Pancreas (tissue), 10 donors: Measurements from ENCODE around the gene TNIK. TPM values are rescaled to one million over a fixed set of nuclear protein-coding genes. Genes with fewer than 3 reads are reported as not detected.

Experiments used
- ATAC-seq, 4 donors: fragments of 200-7000 bp; cut with Tn5 transposase; one replicate each; pipeline versions ENCODE4 v1.8.0 to v1.9.1; 2020; ENCODE audit warnings: mild to moderate bottlenecking in 4 of 4, moderate library complexity in 4 of 4
- DNase-seq, 6 donors: peaks; one replicate each; pipeline ENCODE4 v3.0.0-alpha.2; 2020
- FAIRE-seq: peaks from 2 replicates; lab custom pipeline; 2012; peaks lifted over from hg19 to GRCh38; lab: Jason Lieb, UNC
- H3K27ac ChIP-seq, 4 donors: fragments of 200-600 bp; sonication (generic); 1 replicate in 3 of 4; 2 replicates in 1 of 4; pipeline versions ENCODE4 v1.5.0 to v1.8.0; 2020
- H3K27me3 ChIP-seq, 4 donors: fragments of 200-600 bp; one replicate each; pipeline ENCODE4 v1.8.0; 2021
- H3K36me3 ChIP-seq, 3 donors: fragments of 200-600 bp; sonication (generic) in 1 of 3; one replicate each; pipeline versions ENCODE4 v1.5.0 to v1.8.0; 2020 to 2021
- H3K4me1 ChIP-seq, 3 donors: fragments of 200-600 bp; one replicate each; pipeline ENCODE4 v1.8.0; 2021
- H3K4me3 ChIP-seq, 4 donors: fragments of 200-600 bp; sonication (generic) in 2 of 4; one replicate each; pipeline versions ENCODE4 v1.5.0 to v1.8.0; 2020 to 2021
- H3K9me3 ChIP-seq, 4 donors: fragments of 200-600 bp; one replicate each; pipeline ENCODE4 v1.8.0; 2021
- CTCF ChIP-seq, 4 donors: fragments of 200-600 bp; sonication (generic) in 3 of 4; IDR thresholded peaks; one replicate each; pipeline versions ENCODE4 v1.5.0 to v1.8.0; 2021; ENCODE audit warnings: antibody characterized with exemption in 4 of 4
- WGBS, 2 donors: extraction: QIAGEN DNeasy Blood & Tissue Kit; methylation state at CpG; one replicate each; pipeline ENCODE4 v1.1.7; 2013; 5-methylcytosine and 5-hydroxymethylcytosine counted together
- intact Hi-C, 3 donors: fragments of 100-400 bp; cut with DNase I; formaldehyde crosslinking; loops; one replicate each; pipeline versions ENCODE4 v1.11.1 to v1.14.2; 2022
- polyA plus RNA-seq, 2 donors: library from polyadenylated mRNA; stranded (reverse); fragments of 200-250 nt; gene quantifications; one replicate each; pipeline ENCODE4 v1.2.3, GENCODE V29; 2013
- total RNA-seq, 6 donors: library from RNA; stranded (reverse); fragmentation: NEBNext Ultra II Directional in 4 of 6; extraction: Animal tissue kit (Norgen Biotek cat#: 25700) in 4 of 6; gene quantifications; one replicate each; pipeline versions ENCODE4 v1.2.1 to v1.2.4, GENCODE V29; 2021 to 2023
- donor health status: healthy with polysubstance abuse.
- donor health status: DM: no; HTN: no; CAD: no; lungs with moderate emphysema.
- donor health status: DM: no; HTN: no; CAD: no.
- donor health status: control.
- donor health status: control.
- donor health status: Bipolar disorder and iron deficiency.
- donor health status: DM: yes; HTN: yes; CAD: no.
- donor health status: DM: no; HTN: no; CAD: no.
- donor health status: DM: no; HTN: no; CAD: no.
- donor health status: DM: yes; HTN: yes; CAD: no.

Gene TNIK
- total and polyA plus RNA-seq, 8 donors = 3.5 to 13.6 (median 5.8) TPM

- Histone ChIP-seq H3K27ac (no peak overlapping the region), H3K4me3 (no peak overlapping the region), H3K9me3 (no peaks in the 10 kb centered on the region), H3K36me3 (no peaks in the 10 kb centered on the region), H3K27me3 (no peaks in the 10 kb centered on the region), H3K4me1 (no peaks in the 10 kb centered on the region)
- intact Hi-C loops = no loop called here
- ATAC-seq (no peak), FAIRE-seq (no peak), DNase-seq (no peak)
- TF ChIP-seq CTCF (IDR thresholded peaks at IDR 0.05) = no peak
These were observed 35.2 kb upstream of the TNIK start for GRCh38 chr3:171495413-171495812.

GRCh38 chr3:171494457-171495109, 34.4 kb upstream of the TNIK start:
- no peak for DNase-seq
- no peak for ATAC-seq
- H3K27ac ChIP-seq = no peak overlapping the region
- no peaks in the 10 kb centered on the region for H3K36me3 ChIP-seq
- no peak for FAIRE-seq
- H3K9me3 ChIP-seq = no peaks in the 10 kb centered on the region
- H3K27me3 ChIP-seq = no peaks in the 10 kb centered on the region
- H3K4me3 ChIP-seq = no peak overlapping the region
- TF ChIP-seq CTCF (IDR thresholded peaks at IDR 0.05) = no peak
- H3K4me1 ChIP-seq = no peaks in the 10 kb centered on the region
- WGBS, 2 donors = 81 to 85% methylated on average over 4 of the region's 4 CpGs
- intact Hi-C loops = no loop called here

GRCh38 chr3:171491361-171491760, 31.2 kb upstream of the TNIK start:
- 83 to 86% methylated on average over 2 of the region's 2 CpGs for WGBS, 2 donors
- H3K27me3 ChIP-seq = no peaks in the 10 kb centered on the region
- H3K9me3 ChIP-seq = no peaks in the 10 kb centered on the region
- H3K36me3 ChIP-seq = no peaks in the 10 kb centered on the region
- no peaks in the 10 kb centered on the region for H3K4me1 ChIP-seq
- FAIRE-seq = no peak
- H3K27ac ChIP-seq = no peak overlapping the region
- intact Hi-C loops = no loop called here
- TF ChIP-seq CTCF (IDR thresholded peaks at IDR 0.05) = no peak
- H3K4me3 ChIP-seq = no peak overlapping the region
- ATAC-seq = no peak
- no peak for DNase-seq

GRCh38 chr3:171490901-171491300, 30.7 kb upstream of the TNIK start:
- Histone ChIP-seq H3K27me3 (no peaks in the 10 kb centered on the region), H3K9me3 (no peaks in the 10 kb centered on the region), H3K36me3 (no peaks in the 10 kb centered on the region), H3K27ac (no peak overlapping the region), H3K4me3 (no peak overlapping the region), H3K4me1 (no peaks in the 10 kb centered on the region)
- no peak for ATAC-seq
- intact Hi-C loops = no loop called here
- 86 to 93% methylated on average over 3 of the region's 3 CpGs for WGBS, 2 donors
- DNase-seq = no peak
- FAIRE-seq = no peak
- no peak for TF ChIP-seq CTCF (IDR thresholded peaks at IDR 0.05)

GRCh38 chr3:171489348-171489747, 29.1 kb upstream of the TNIK start:
- H3K36me3 ChIP-seq = no peaks in the 10 kb centered on the region
- no peaks in the 10 kb centered on the region for H3K4me1 ChIP-seq
- no peaks in the 10 kb centered on the region for H3K9me3 ChIP-seq
- no peak for DNase-seq
- 76 to 84% methylated on average over 4 of the region's 4 CpGs for WGBS, 2 donors
- TF ChIP-seq CTCF (IDR thresholded peaks at IDR 0.05) = no peak
- no peak for ATAC-seq
- FAIRE-seq = no peak
- H3K27ac ChIP-seq = no peak overlapping the region
- H3K27me3 ChIP-seq = no peaks in the 10 kb centered on the region
- H3K4me3 ChIP-seq = no peak overlapping the region
- intact Hi-C loops = no loop called here
